ENCODE results near the gene EDRF1. TPM values are rescaled to one million over a fixed set of nuclear protein-coding genes. Genes with fewer than 3 reads are reported as not detected.
A peak's percentile ranks its signal among the peaks of the same experiment; 100 is the strongest.

The EDRF1 gene
- total RNA-seq, 1 experiment from 2014 or later: 33.7 TPM

DNA sequence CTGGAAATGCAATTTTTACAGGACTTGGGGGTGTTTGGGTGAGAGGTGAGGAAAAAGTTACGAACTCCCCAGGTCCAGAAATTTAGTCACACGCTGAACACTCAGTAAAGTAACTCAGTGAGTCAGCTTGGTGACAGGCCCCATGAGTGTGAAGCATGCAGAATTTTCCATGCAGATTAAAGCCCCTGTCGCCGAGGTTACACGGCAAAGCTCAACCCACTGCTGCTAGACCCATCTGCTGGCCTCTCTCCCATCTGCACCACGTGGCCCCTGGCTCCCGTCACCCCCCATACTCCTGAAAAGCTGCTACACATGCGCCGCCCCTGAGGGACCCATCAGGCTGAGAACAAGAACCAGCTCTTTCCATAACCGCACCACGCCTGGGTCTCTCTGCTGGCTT, 63.1 kb downstream of the EDRF1 start:
- Histone ChIP-seq H3K27me3 (ENCODE audit: control insufficient read depth, insufficient read depth, low read length) (no peaks in the 10 kb centered on the region), H3K36me3 (replicated peaks; ENCODE audit: control insufficient read depth, insufficient read depth, low read length) (no peaks in the 10 kb centered on the region), H3K4me3 (ENCODE audit: insufficient read depth, low read depth, low read length) (no peak overlapping the region)
- no peak for DNase-seq

DNA sequence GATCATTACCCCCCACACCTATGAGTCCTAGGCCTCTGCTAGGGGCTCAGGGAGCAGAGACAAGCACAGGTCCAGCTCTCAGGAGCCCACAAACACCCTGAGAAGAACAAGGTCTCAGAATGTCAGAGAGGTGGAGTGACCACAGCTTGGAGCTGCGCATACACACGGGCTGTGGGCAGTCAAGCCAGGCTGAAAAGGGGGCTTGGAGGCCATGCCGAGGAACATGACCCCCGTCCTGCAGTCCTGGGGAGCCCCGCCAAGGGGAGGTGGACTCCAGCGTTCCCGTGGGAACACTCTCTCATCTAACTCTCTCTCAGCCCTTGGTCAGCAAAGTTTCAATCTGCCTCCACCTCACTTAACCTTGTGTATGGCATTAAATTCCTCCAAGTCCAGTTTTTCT, 63.9 kb downstream of the EDRF1 start:
- DNase-seq: no peak
- Histone ChIP-seq H3K4me3 (ENCODE audit: insufficient read depth, low read depth, low read length) (no peak overlapping the region), H3K36me3 (replicated peaks; ENCODE audit: control insufficient read depth, insufficient read depth, low read length) (no peaks in the 10 kb centered on the region; the same call in 1 of the 2 replicates), H3K27me3 (ENCODE audit: control insufficient read depth, insufficient read depth, low read length) (no peaks in the 10 kb centered on the region)

DNA sequence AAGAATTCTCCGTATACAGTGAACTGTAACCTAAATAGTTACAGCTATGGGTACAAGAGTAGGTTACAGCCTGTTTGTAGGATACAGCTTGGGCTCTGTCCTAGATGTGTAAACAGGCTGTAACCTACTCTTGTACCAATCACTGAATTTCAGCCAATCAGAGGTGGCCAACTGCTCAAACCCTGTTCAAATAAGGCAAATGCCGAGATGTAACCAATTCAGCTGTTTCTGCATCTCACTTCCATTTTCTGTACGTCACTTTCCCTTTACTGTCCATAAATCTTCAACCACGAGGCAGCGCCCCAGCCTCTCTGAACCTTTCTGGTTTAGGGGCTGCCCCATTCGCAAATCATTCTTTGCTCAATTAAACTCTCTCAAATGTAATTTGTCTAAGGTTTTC, 64.4 kb downstream of the EDRF1 start:
- DNase-seq: no peak

DNA sequence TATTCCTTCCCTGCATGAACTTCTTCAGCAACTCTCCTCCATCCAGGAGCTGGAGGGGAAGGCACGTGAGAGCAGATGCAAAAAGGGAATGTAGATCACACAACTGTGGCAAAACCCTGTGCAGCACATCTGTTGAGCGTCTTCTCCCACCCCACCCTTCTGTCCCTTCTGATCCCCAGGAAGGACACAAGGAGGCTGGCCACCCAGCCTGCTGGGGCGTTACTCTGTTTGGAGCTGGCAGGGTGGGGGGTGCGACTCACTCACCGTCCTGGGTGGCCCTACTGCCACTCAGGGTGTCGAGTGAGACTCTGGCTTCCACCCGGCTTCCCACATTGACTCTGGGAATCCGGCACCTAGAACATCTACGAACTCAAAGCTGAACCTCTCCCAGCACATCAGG, 66.3 kb downstream of the EDRF1 start:
- H3K4me3 ChIP-seq (ENCODE audit: insufficient read depth, low read depth, low read length): no peak overlapping the region
- H3K36me3 ChIP-seq (replicated peaks; ENCODE audit: control insufficient read depth, insufficient read depth, low read length): no peaks in the 10 kb centered on the region; the same call in 1 of the 2 replicates
- no peaks in the 10 kb centered on the region for H3K27me3 ChIP-seq (ENCODE audit: control insufficient read depth, insufficient read depth, low read length)
- DNase-seq: no peak

More for the DNA sequence above, 64.4 kb downstream of the EDRF1 start:
- Histone ChIP-seq H3K36me3 (replicated peaks; ENCODE audit: control insufficient read depth, insufficient read depth, low read length) (no peaks in the 10 kb centered on the region; the same call in 1 of the 2 replicates), H3K27me3 (ENCODE audit: control insufficient read depth, insufficient read depth, low read length) (no peaks in the 10 kb centered on the region), H3K4me3 (ENCODE audit: insufficient read depth, low read depth, low read length) (no peak overlapping the region)

DNA sequence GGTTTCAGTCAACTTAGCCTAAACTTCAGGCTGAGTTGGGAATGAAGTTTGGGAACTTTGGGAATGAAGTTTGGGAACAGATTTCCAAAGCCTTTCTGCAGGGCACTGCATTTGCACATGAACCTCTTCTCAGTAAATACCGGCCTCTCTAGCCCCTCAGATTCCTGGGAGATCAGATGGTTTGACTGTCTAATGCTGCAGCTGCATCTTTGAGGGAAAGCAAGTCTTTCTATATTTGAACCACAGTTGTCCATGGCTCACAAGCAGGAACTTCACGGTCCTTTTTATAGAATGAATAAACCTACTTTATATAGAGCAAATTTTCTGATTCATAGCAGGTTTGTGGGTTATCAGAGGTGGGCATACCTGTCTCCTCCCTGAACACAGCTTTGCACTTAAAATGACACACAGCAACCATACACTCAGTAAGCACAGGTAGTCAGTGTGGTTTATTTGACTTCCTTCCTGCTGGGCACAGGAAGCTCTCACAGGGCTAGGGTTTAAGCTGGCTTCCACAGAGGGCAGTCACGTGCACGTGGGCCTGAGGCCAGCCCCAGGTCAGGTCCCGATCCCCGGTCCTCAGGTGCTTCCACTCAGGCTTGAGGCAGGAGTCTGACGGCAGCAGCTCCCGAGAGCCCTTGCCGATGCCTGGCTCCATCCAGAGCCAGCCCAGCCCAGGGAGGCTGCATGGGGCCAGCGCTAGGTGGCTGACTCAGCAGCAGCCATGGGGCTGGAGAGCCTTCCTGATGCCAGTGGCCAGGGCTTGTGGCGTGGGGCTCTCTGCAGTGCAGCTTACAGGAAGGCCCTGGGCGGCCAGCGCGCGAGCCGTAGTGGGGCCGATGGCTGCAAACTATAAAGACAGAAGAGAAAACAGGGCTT, 68.9 kb downstream of the EDRF1 start:
- peaks cover 7% of the 10 kb centered on the region for H3K36me3 ChIP-seq (replicated peaks; ENCODE audit: control insufficient read depth, insufficient read depth, low read length)
- H3K27me3 ChIP-seq (ENCODE audit: control insufficient read depth, insufficient read depth, low read length): no peaks in the 10 kb centered on the region
- H3K4me3 ChIP-seq (ENCODE audit: insufficient read depth, low read depth, low read length): no peak overlapping the region
- peak; percentile 69 for DNase-seq

DNA sequence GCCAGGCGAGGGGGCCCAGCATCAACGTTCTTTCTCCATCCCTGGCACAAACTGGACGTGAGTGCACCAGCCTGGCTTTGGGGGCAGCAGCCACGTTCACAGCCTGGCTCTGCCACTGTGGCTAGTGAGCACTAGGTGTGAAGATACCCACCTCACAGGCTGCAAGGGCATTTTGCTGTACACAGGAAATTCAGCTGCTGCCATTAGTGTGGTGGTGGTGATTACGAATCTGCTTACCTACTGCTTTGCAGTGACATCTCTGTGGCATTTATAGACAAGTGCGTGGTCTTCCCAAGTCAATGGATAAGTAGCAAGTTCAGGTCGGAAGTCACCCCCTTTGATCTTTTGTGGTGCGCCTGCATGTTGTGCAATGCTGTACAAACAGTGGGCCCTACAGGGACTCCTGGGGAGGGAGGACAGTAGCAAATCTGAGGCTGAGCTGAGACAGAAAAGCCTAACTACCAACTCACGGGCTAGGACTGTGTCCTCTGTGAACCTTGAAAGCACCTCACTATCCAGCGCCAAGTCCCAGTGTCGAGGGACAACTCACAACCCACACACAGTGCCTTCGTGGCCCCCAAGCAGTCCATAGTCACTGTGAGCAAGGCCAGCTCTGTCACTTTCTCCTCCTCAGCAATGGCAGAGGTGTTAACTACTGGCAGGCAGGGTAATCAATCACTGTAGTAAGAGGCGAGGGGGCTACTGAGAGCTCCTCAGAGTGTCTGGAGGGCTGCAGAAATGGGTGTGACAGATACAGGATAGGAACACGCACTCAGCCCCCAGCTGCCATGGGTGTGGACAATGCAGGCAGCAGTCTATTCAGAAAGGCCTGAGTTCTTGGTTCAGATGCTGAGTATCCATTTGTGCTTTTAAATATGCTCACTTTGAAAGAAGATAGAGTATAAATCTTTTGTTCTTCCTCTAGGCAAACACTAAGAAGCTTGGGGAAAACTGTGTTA, 73.1 kb downstream of the EDRF1 start:
- Histone ChIP-seq H3K36me3 (replicated peaks; ENCODE audit: control insufficient read depth, insufficient read depth, low read length) (peaks cover 15% of the 10 kb centered on the region), H3K27me3 (ENCODE audit: control insufficient read depth, insufficient read depth, low read length) (no peaks in the 10 kb centered on the region), H3K4me3 (ENCODE audit: insufficient read depth, low read depth, low read length) (no peak overlapping the region)
- DNase-seq: no peak

DNA sequence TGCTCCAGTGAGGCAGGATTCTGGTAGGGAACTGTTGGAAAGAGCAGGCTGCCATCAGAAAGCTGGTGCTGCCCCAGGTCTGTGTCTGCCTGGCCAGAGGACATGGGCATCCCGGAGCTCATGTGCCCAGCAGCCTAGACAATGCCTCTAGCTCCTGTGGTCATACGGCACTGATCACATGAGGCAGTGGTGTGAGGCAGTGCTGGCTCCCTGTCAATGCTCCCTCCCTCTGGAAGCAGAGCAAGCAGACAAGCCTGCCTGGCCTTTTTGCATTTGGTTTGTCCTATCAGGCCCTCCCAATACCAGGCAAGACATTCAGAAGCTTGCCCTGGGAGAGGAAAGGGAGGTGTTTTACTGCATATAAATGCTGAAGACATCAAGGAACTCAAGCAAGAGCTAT, 75.6 kb downstream of the EDRF1 start:
- DNase-seq: no peak
- peaks cover 15% of the 10 kb centered on the region for H3K36me3 ChIP-seq (replicated peaks; ENCODE audit: control insufficient read depth, insufficient read depth, low read length)
- H3K4me3 ChIP-seq (ENCODE audit: insufficient read depth, low read depth, low read length): no peak overlapping the region
- H3K27me3 ChIP-seq (ENCODE audit: control insufficient read depth, insufficient read depth, low read length): no peaks in the 10 kb centered on the region

DNA sequence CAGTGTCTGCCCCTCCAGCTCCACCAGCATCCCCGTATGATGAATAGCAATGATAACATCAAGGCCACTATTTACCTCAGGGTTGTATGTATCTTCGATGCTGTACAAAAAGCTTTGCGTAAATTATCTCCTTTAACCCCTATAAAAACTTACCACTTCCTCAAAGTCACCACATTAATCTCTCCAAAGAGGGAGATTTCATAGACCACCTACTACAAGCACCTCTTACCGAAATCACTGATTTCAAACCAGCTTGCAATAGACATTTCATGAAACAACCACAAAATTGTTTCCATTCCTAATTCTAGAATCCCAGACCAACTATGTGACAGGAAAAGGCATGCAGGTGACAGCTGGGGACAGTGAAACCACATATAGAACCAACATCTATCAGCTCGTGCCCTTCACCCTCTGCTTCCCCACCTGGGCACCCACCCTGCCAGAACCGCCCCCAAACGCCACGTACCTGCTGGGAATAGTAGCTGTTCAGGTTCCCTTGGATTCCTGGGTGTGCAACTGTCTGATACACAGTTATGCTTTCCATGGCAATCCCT, 76.2 kb downstream of the EDRF1 start:
- Histone ChIP-seq H3K4me3 (ENCODE audit: insufficient read depth, low read depth, low read length) (no peak overlapping the region), H3K36me3 (replicated peaks; ENCODE audit: control insufficient read depth, insufficient read depth, low read length) (peaks cover 15% of the 10 kb centered on the region), H3K27me3 (ENCODE audit: control insufficient read depth, insufficient read depth, low read length) (no peaks in the 10 kb centered on the region)
- no peak for DNase-seq

DNA sequence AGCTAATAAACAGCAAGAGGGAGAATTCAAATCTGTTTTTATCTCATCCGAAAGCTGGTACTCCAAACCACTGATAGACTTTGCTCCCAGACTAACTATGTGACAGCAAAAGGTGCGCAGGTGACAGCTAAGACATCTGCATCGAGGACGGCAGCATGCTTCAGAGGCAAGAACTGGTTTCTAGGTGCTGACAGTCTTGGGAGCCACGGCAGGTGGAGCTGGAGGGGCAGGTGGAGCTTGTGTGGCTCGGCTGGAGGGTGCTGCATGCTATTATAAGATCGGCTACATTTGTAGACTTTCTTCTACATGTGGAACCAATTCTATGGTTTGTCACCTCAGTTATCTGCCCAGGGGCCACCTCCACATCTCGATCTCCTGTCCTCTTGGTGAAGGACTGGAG, 77.9 kb downstream of the EDRF1 start:
- Histone ChIP-seq H3K36me3 (replicated peaks; ENCODE audit: control insufficient read depth, insufficient read depth, low read length) (peaks cover 13% of the 10 kb centered on the region), H3K27me3 (ENCODE audit: control insufficient read depth, insufficient read depth, low read length) (no peaks in the 10 kb centered on the region), H3K4me3 (ENCODE audit: insufficient read depth, low read depth, low read length) (no peak overlapping the region)
- DNase-seq: no peak

DNA sequence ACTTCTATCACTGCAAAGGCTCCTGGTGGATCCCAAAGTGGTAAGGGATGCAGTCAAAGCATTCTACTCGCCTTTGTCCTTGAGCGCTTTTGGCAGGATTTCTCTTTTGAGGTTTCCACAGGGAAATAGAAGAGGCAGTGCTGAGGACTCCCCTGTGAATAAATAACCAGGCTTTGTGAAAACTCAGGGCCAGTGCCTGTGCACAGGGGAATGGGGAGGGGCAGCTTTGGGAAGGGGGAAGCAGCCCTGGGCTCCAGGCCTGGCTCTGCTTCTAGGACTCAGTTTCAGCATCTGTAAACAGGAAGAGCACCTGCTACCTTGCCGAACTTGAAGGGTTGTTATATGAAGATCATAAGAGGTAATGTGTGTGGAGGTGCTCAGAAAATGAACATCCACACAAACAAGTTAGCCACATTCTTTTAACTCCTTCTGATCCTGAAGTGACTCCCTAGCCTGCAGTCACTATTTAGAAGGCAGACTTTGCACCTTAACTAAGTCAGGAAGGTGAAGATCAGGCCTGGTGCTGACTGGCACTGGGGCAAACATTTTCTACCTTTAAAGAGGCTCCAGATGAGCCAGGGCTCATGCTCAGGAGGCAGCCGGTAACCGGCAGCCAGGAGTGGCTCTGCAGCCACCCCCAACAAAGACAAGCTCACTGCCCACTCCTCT, 78.6 kb downstream of the EDRF1 start:
- Histone ChIP-seq H3K4me3 (ENCODE audit: insufficient read depth, low read depth, low read length) (no peak overlapping the region), H3K36me3 (replicated peaks; ENCODE audit: control insufficient read depth, insufficient read depth, low read length) (peaks cover 10% of the 10 kb centered on the region), H3K27me3 (ENCODE audit: control insufficient read depth, insufficient read depth, low read length) (no peaks in the 10 kb centered on the region)
- DNase-seq: no peak

DNA sequence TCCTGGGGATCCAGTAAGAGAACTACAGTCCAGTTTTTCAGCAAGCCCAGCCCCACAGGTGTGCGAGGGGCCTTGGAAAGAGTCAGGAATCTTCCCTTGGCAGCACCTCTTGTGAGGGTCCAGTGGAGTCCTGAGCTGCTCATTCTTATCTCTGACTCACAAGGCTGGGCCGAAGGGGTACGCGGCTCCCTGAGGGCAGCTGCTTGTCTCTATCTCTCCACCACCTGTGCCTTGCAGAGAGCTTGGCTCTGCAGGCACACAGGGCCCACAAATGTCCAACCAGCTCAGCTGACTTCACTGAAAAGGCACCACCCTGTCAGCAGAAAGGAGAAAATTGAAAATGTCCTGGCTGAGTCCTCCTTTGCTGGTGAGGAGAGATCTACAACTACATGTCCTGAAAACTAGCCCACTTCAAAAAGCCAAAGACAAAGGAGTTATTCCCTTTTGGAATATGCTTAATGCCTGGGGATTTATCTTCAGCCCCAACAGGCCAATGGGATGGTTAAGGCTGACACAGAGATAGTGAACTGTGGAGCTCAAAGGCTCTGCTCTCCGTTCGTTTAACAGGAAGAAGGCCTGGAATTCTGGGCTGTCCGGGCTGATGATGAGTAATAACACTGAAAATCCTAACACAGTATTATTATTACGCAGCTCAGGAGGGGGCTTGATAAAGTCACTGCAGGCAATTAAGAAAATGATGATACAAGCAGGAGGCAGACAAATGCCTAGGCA, 80.1 kb downstream of the EDRF1 start:
- peaks cover 3% of the 10 kb centered on the region for H3K36me3 ChIP-seq (replicated peaks; ENCODE audit: control insufficient read depth, insufficient read depth, low read length)
- H3K4me3 ChIP-seq (ENCODE audit: insufficient read depth, low read depth, low read length): no peak overlapping the region
- H3K27me3 ChIP-seq (ENCODE audit: control insufficient read depth, insufficient read depth, low read length): no peaks in the 10 kb centered on the region
- no peak for DNase-seq

DNA sequence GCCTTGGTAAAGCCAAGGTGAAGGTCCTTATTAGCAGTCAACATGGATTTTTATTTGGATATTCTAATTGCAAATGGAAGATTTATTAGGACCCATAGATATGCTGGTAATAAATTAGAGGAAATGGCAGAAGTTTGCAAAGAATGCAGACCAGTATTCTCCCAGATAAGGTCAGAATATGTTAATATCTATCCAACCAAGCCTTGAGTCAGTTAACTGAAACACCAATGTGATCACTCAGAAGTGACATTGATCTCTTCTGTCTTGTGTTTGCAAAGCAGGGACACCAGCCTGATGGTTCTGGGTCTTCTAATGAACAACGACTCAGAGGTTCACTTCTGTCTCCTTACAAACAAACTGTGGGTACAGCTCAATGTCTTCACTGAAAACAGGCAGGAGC, 82.1 kb downstream of the EDRF1 start:
- Histone ChIP-seq H3K36me3 (replicated peaks; ENCODE audit: control insufficient read depth, insufficient read depth, low read length) (peaks cover 4% of the 10 kb centered on the region), H3K27me3 (ENCODE audit: control insufficient read depth, insufficient read depth, low read length) (no peaks in the 10 kb centered on the region), H3K4me3 (ENCODE audit: insufficient read depth, low read depth, low read length) (no peak overlapping the region)
- DNase-seq: no peak

DNA sequence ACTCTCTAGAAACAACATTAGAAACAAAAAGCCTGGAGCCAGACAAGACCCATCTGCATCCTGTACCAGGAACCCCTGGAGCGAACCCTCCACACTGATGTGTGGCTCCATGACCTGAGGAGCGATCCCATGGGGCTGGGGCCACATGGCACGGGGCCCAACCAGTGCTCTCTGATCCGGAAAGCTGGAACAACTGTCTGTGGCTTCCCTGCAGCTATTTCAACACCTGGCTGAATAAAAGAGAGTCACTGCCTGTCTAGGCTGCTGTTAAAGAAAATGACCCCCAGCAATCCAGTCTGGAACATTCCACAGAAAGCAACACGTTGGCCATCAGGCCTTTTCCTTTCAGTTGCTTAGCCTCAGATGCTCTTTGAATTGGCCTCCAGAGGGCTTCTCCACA, 82.6 kb downstream of the EDRF1 start:
- Histone ChIP-seq H3K4me3 (ENCODE audit: insufficient read depth, low read depth, low read length) (no peak overlapping the region), H3K36me3 (replicated peaks; ENCODE audit: control insufficient read depth, insufficient read depth, low read length) (peaks cover 8% of the 10 kb centered on the region), H3K27me3 (ENCODE audit: control insufficient read depth, insufficient read depth, low read length) (no peaks in the 10 kb centered on the region)
- DNase-seq: no peak

DNA sequence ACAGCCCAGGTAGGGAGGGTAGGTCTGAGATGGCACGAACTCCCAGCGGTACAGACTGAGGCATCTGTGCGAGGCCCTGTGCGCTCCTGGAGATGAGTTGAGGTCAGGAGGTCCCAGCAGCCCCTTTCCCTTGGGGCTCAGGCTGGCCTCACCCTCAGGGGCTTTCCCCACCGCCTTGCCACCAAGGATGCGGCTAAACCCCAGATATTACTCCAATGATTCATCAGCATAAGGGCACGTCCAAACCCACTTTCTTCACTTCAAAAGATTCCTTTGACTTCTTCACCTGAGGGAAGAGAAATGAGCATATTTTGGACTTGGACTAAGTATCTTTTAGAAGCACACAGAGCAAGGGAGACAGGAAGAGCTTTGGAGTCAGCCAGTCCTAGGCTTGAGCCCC, 83.2 kb downstream of the EDRF1 start:
- H3K27me3 ChIP-seq (ENCODE audit: control insufficient read depth, insufficient read depth, low read length): no peaks in the 10 kb centered on the region
- no peak for DNase-seq
- peaks cover 8% of the 10 kb centered on the region for H3K36me3 ChIP-seq (replicated peaks; ENCODE audit: control insufficient read depth, insufficient read depth, low read length)
- H3K4me3 ChIP-seq (ENCODE audit: insufficient read depth, low read depth, low read length): no peak overlapping the region

Measured in H7 (cell line).